Fibroblast of skin of scalp (primary cell): Measurements from ENCODE around the gene BCKDK.
A peak's percentile ranks its signal among the peaks of the same experiment; 100 is the strongest.
"Not testable (repeated sequence)": the region's sequence is repeated elsewhere in the genome, so short reads cannot be mapped to it uniquely, and the experiment has no call there.

Experiments
- DNase-seq: peaks from one replicate; pipeline ENCODE4 v3.0.0-alpha.2; 2013

Gene BCKDK

DNA sequence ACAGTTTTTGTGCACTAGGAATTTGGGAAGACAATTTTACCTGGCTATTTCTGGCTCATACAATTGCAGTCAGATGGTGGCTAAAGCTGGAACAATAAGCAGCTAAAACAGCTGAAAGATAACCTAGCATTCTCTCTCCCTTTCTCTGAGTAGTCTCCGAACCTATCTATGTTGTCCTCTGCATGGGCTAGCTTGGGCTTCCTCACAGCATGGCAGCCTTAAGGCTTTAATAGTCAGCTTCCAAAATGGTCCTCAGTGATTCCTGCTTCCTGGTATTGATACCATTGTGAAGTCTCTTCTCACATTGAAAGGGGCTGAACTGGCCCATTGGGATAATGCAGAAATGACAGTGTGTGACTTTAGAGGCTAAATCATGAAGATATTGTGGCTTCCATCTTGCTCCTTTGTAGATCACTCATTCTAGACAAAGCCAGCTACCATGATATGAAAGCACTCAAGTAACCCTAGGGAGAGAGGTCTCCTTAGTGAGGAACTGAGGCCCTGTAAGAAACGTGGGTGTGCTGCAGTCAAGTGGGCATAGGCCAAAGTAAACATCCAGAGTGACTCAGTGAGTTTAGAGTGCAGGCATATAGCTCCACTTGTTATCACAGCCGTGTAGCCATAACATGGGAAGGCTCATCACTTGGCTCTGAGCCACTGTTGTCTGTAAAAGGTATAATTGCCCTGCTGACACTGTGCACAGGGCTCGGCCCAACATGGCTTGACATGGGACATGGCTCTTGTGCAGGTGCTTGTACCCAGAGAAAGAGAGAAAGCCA is 8.1 kb upstream of the BCKDK start:
- peak; percentile 53 for DNase-seq

DNA sequence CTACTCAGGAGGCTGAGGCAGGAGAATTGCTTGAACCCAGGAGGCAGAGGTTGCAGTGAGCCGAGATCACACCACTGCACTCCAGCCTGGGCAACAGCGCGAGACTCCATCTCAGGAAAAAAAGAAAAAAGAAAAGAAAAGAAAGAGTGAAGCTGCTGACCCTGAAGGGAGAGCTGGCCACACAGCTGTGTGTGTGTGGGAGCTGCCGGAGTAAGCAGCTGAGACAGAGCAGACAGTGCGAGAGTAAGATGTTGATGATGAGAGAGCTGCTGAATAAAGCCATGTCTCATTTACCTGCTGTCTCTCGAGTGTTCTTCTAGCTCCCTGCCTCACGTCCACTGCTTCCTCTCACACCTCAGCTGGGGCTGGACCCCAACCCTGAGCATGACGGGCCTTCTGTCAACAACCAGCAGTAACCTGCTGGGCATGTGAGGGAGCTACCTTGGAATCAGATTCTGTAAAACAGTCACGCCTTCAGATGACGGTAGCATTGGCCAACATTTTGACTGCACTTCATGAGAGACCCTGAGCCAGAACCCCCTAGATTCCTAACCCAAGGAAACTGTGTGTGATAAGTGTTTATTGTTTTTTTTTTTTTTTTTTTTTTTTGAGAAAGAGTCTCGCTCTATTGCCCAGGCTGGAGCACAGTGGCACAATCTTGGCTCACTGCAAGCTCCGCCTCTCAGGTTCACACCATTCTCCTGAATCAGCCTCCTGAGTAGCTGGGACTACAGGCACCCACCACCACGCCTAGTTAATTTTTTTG is 7.1 kb upstream of the BCKDK start:
- DNase-seq: not testable (repeated sequence)

DNA sequence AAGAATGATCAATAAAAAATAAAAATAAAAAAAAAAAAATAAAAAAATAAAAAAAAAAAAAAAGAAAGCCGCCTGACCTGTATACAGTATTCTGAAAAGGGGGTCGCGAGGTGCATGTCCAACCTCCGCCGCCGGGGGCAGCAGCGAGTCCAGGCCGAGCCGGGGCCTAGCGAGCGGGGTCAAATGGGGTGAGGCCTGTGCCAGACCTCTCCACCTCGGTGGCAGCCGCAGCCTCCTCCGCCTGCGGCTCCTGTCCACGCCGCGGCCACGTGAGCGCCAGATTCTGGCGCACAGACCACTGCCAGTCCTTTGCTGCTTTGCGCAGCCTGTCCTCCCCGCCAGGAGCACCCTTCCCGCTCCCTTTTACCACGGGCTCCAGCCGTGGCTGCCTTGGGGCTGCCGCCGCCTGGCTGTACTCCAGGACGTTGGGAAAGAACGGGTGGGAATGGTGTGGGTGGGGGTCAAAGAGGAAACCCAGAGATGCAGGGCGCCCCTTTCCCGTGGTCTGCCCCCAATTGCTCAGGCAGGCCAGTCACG is 2.4 kb upstream of the BCKDK start:
- DNase-seq: peak; percentile 68

DNA sequence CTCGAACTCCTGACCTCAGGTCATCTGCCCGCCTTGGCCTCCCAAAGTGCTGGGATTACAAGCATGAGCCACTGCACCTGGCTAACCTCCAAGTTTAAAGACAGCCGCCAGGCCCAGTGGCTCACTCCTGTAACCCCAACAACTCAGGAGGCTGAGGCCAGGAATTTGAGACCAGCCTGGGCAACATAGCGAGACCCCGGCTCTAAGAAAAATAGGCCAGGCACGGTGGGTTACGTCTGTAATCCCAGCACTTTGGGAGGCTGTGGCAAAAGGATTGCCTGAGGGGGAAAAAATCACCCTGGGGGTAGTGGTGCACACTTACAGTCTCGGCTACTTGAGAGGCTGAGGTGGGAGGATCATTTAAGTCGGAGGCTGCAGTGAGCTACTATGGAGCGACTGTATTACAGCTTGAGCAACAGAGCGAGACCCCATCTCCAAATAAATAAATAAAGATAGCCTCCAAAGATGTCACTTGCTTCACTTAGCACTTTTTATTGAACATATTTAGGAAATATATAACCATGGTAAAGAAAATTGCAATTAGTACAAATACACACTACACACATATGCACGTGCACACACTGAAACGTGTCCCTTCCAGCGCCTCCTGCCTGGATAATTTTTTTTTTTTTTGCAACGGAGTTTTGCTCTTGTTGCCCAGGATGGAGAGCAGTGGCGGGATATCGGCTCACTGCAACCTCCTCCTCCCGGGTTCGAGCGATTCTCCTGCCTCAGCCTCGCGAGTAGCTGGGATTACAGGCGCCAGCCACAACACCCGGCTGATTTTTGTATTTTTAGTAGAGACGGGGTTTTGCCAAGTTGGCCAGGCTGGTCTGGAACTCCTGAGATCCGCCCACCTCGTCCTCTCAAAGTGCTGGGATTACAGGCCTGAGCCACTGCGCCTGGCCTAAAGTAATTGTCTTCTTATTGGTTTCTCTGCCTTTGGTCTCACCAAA is 1.4 kb upstream of the BCKDK start:
- DNase-seq: no peak

DNA sequence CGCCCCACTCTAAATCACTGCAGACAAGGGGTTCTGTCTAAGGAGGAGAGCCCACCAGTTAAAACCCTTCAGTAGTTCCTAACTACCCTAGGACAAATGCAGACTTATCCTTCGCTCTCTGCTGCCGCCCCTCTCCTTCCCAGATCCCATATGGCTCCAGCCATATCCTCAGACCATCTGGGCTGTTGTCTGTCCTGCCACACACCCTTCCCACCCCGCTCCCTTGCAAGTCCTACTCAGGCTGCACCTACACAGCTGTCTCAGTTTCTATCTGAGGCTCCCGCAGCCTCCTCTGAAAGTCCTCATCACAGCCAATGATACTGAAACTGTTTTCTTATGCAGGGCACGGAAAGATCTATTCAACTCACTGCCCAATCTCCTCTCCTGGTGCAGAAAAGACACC is 720 bp upstream of the BCKDK start:
- DNase-seq: no peak

DNA sequence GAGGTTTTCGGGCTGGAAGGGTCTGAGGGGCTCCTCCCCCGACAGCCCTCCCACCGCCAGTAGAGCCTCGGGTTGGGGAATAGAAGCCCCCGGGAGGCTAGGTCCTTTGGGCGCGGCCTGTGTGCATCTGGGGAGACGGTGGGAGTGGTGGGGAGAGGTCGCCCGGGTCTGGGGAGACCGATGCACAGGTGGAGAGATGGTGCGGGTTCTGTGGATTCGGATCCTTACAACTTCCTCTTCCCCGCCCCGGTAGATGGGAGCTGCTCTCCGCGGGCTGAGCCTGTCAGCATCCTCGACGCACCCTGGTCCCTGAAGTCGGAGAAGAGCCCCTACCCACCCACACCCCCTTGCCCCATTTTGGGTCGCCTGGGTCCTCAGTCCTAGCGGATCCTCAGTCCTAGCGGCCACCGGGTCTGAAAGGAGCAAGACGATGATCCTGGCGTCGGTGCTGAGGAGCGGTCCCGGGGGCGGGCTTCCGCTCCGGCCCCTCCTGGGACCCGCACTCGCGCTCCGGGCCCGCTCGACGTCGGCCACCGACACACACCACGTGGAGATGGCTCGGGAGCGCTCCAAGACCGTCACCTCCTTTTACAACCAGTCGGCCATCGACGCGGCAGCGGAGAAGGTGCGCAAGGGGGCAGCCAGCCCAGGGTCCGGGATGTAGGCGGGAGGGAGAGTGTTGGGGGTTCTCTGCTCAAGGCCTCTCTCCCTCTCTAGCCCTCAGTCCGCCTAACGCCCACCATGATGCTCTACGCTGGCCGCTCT is 790 bp downstream of the BCKDK start:
- no peak for DNase-seq

DNA sequence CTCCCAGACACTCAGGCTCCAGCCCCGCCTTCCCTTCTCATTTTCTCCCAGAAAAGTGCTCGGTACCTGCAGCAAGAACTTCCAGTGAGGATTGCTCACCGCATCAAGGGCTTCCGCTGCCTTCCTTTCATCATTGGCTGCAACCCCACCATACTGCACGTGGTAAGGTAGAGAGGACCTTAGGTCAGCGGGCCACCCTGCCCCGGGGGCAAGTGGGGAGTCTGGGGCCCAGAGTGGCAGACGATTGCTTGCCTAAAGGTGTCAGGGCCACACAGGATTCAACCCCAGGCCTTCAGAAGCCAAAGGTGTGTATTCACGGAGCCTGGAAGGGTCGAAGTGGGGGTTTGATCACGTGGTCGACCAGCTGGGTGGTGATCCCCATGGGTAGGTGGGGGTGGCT is 1.4 kb downstream of the BCKDK start:
- no peak for DNase-seq

DNA sequence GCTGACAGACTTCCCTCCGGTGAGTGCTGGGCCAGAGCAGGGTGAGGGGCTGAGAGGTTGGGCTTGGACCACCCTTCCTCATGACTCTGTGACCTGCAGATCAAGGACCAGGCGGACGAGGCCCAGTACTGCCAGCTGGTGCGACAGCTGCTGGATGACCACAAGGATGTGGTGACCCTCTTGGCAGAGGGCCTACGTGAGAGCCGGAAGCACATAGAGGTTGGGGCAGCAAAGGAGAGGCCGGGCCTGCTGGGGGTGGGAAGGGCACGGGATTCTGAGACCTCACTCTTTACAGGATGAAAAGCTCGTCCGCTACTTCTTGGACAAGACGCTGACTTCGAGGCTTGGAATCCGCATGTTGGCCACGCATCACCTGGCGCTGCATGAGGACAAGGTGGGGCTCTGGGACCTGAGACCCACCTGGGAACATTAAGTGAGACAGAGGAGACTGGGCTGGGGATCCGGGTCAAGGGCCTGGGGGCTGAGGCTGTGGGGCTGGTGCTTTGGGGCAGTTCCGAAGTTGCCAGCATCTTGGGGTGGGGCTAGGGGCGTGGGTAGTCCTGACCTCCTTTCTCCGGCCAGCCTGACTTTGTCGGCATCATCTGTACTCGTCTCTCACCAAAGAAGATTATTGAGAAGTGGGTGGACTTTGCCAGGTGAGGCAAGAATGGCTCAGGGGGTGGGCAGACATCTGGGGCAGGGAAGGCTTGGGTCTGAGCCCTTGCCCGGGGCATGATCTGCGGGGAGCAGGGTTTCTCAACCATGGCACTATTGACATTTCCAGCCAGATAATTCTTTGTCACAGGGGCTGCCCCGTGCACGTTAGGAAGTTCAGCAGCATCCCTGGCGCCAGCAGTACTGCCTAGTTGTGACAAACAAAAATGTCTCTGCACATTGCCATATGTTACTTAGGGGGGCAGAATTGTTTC is 2.2 kb downstream of the BCKDK start:
- DNase-seq: no peak

DNA sequence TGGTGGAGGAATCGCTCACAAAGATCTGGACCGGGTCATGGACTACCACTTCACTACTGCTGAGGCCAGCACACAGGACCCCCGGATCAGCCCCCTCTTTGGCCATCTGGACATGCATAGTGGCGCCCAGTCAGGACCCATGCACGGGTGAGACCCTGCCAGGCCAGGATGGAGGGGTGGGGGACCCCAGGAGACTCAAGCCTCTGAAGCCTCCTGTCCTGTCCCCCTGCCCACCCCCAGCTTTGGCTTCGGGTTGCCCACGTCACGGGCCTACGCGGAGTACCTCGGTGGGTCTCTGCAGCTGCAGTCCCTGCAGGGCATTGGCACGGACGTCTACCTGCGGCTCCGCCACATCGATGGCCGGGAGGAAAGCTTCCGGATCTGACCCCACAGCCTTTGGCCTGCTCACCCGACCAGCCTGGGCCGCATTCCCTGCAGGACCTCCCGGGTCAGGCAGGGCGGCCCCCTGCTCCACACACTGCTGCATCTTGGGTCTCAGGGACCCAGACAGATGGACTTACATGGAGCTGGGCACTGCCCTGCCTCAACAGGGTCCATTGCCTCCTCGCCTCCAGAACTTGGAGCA is 3.8 kb downstream of the BCKDK start:
- DNase-seq: no peak

DNA sequence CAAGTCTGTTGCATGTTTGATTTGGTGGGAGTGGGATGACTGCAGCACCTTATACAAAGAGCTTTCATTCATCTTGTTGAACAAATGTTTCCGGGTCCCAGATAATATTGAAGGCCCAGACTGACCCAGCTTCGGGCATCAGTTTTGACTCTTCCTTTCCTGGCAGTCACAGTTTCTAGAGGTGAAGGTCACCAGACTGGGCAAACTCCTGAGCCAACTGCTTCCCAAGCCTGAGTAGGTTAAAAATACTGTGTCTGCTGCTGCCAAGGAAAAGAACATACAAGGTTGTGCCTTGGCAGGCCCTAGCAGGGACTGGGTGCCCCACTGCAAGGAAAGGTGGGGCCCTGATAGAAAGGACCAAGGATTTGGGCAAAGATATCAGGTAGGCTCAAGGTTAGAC is 4.5 kb downstream of the BCKDK start:
- no peak for DNase-seq

DNA sequence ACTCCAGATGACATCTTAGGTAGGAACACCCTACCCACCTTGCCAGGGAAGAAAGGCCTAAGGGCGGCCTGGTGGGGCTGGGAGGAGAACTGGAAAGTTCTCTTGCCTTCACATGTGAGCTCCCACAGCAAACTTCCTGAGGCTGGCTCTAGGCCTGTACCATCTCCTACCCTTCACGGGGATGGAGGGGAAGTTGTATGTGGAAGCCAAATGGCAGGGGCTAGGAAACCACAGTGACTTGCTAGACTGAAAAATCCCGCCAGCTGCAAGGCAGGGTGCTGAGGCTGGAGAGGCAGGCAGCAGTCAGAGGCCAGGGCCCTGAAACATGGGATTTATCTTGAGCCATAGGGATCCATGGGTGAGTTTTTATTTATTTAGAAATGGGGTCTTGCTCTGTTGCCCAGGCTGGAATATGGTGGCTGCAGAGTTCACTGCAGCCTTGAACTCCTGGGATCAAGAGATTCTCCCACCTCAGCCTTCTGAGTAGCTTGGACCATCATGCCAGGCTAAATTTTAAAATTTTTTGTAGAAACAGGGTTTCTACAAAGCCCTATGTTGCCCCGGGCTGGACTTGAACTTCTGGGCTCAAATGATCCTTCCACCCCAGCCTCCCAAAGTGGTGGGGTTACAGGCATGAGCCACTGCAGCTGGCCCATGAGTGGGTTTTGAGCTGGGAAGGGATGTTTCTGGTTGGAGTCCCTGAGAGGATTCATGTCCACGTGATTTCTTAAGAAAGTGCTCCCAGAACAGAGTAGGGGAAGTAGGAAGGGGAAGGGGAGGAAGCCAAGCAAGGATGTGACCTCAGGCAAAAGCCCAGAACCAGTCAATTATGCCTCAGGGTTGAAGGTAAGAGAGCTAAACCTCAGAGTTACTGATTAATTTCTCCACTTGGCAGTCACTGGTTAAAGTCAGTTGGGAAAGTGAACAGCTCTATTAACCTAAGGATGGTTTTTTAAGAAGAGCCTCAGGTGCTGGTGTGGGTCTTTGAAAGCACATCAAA is 5.2 kb downstream of the BCKDK start:
- DNase-seq: no peak

DNA sequence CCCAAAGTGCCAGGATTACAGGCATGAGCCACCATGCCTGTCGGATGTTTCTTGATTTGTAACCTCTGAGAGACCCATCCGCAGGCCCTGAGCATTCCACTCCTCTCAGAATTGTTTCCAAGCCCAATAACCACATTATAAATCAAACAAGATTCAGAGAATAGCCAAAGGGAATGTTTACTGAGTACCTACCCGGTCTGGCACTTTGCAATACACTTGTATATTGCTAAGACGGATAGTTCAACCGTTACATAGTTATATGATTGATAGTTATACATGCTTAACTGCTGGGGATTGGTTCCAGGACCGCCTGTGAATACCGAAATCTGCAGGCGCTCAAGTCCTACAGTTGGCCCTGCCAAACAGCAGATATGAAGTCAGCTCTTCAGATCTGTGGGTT is 6.3 kb downstream of the BCKDK start:
- DNase-seq: no peak

DNA sequence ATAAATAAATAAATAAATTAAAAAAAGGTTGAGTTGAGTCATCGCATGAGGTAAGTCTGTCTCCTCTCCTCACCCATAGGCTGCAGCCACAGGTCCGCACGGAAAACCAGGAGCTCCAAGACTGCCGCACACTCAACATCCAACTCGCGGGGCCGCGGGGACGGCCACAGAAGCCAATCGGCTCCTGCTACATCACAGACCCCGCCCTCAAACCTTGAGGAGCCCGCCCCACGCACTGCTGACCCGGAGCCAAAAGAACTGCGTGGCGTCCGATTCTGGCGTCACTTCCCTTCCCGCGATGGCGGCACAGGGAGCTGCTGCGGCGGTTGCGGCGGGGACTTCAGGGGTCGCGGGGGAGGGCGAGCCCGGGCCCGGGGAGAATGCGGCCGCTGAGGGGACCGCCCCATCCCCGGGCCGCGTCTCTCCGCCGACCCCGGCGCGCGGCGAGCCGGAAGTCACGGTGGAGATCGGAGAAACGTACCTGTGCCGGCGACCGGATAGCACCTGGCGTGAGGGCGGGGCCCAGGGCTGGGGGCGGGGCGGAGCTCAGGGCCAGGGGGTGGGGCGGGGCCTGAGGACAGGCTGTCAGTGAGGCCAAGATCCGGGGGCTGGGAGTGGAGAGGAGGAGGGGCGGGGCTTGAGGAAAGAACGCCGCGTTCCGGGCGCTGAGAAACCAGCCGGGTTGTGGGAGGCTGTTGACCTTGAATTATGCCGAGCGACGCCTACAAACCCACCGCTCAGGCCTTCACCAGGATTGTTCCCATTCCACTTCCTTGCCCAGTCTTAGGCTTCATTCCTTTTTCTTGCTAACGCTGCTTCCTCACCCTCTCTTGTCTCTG is 9.4 kb downstream of the BCKDK start, which contains the start of gene KAT8:
Gene KAT8, plus strand, starts transcription at position 281 of the 839 bp plus-strand sequence. Its CDS starts 18 bp downstream, at position 299.
- peak; percentile 98 for DNase-seq

DNA sequence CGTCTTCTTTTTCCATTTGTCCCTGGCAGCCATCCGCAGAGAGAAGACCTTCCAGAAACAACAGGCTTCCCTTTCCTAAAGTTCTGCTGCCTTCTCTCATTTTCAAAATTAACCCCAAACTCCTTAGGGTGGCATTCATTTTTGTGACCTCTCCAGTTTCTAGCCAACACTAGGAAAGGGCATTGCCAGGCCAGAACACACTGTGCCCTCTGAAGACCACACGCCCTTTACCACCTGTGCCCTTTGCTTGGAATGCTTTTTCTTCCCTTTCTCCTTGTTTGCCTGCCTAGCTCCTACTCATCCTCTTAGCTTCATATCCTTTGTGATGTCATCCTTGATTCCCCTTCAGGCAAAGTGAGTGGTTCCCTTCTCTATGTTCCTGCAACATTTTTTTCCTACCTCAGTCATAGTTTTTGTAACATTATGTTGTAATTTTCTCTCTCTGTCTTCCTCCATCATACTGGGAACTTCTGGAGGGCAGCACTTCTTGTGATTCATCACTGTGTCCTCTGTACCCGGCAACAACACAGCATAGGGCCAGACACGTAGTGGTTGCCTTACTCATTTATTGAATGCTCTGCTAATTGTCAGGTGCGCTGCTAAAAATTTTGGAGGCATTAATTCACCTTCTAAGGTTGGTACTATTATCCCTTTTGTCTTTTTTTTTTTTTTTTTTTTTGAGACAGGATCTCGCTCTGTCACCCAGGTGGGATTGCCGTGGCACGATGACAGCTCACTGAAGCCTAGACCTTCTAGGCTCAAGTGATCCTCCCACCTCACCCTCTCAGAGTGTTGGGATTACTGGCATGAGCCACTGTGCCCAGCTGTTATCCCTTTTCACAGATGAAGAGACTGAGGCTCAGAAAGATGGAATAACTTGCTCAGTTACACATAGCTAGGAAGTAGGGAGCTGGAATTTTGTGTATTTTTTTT is 10.3 kb downstream of the BCKDK start:
- peak; percentile 19 for DNase-seq

DNA sequence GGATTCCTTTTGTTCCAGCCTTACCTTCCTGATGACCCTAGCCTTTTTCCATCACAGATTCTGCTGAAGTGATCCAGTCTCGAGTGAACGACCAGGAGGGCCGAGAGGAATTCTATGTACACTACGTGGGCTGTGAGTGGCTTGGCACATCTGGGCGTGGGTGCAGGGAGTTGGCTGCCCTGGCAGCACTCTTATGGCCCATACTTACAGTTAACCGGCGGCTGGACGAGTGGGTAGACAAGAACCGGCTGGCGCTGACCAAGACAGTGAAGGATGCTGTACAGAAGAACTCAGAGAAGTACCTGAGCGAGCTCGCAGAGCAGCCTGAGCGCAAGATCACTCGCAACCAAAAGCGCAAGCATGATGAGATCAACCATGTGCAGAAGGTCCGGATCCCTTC is 11.9 kb downstream of the BCKDK start:
- DNase-seq: no peak

DNA sequence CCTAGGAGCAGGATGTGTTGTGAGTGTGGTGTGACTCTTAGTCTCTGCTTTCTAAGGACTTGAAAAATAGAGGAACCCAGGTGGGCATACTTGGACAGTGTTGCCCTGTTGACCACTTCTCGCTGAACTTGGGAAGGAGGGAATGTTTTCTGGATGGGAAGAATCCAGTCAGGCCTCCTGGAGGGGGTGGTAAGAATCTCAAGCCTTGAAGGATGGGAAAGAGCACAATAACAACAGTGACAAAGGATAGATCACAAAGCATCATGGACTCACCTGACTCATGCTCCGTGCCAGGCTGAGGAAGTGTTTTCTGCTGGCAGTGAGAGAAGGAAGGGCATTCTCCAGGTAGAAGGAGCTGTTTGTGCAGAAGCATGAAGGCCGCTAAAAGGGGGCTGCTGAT is 17.7 kb downstream of the BCKDK start:
- DNase-seq: no peak

DNA sequence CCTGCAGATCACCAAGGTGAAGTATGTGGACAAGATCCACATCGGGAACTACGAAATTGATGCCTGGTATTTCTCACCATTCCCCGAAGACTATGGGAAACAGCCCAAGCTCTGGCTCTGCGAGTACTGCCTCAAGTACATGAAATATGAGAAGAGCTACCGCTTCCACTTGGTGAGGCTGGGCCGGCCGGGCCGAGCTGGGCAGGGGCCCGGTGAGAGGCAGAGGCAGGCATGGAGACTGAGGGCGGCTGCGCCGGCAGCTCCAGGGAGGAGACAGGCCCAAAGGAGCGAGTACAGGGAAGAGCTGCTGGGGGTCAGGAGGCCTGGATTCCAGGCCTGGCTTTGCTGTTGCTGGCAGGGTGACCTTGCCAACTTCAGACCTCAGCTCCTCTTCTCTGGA is 19.0 kb downstream of the BCKDK start:
- DNase-seq: no peak
